GM19328 (cell line): ENCODE measurements around the gene SLC44A4.
"Not testable (repeated sequence)": the region's sequence is repeated elsewhere in the genome, so short reads cannot be mapped to it uniquely, and the experiment has no call there.

ENCODE experiments used
- ATAC-seq: cut with Tn5 transposase; IDR thresholded peaks from one replicate; pipeline ENCODE4 v1.9.1; 2021; ENCODE audit warnings: mild to moderate bottlenecking, moderate library complexity; ENCODE audit not compliant: unreplicated experiment

Gene SLC44A4

GRCh38 chr6:31880616-31881015 is 1.8 kb upstream of the SLC44A4 start:
- no peak for ATAC-seq

GRCh38 chr6:31879901-31880300 is 1.1 kb upstream of the SLC44A4 start:
- no peak for ATAC-seq

- ATAC-seq, result no peak
Measured at GRCh38 chr6:31879143-31879542, 346 bp upstream of the SLC44A4 start.

GRCh38 chr6:31878222-31878621 is 575 bp downstream of the SLC44A4 start:
- ATAC-seq, result no peak

- ATAC-seq, result no peak
Measured at GRCh38 chr6:31877651-31878161, 1.1 kb downstream of the SLC44A4 start.

- ATAC-seq, result no peak
Measured at GRCh38 chr6:31877125-31877650, 1.6 kb downstream of the SLC44A4 start.

GRCh38 chr6:31876357-31876756 is 2.4 kb downstream of the SLC44A4 start:
- no peak for ATAC-seq

- ATAC-seq, result no peak
Measured at GRCh38 chr6:31875877-31876276, 2.9 kb downstream of the SLC44A4 start.

GRCh38 chr6:31874836-31875572 is 3.8 kb downstream of the SLC44A4 start:
- ATAC-seq, result no peak

- ATAC-seq, result no peak
Measured at GRCh38 chr6:31874084-31874670, 4.6 kb downstream of the SLC44A4 start.

- no peak for ATAC-seq
Measured at GRCh38 chr6:31871046-31871659, 7.6 kb downstream of the SLC44A4 start.

GRCh38 chr6:31870385-31870921 is 8.3 kb downstream of the SLC44A4 start:
- no peak for ATAC-seq

GRCh38 chr6:31869343-31869742 is 9.5 kb downstream of the SLC44A4 start:
- no peak for ATAC-seq

- not testable (repeated sequence) for ATAC-seq
Measured at GRCh38 chr6:31868658-31868971, 10.2 kb downstream of the SLC44A4 start.

- ATAC-seq, result no peak
Measured at GRCh38 chr6:31865205-31866118, 13.3 kb downstream of the SLC44A4 start.

- no peak for ATAC-seq
Measured at GRCh38 chr6:31864818-31865204, 14.0 kb downstream of the SLC44A4 start.

- ATAC-seq, result not testable (repeated sequence)
Measured at GRCh38 chr6:31864123-31864562, 14.7 kb downstream of the SLC44A4 start.

GRCh38 chr6:31862344-31863235 is 16.2 kb downstream of the SLC44A4 start, which contains the start of gene NEU1:
TSS of gene NEU1 (minus strand) at chr6:31862821. CDS start at chr6:31862776, 45 bp downstream.
- peak; percentile 95 for ATAC-seq

GRCh38 chr6:31861919-31862343 is 16.9 kb downstream of the SLC44A4 start:
- ATAC-seq, result no peak
